ENCODE measurements around the gene RIT2.
A peak's percentile ranks its signal among the peaks of the same experiment; 100 is the strongest.

Gene RIT2

GRCh38 chr18:43092539-43092938 is 22.9 kb downstream of the RIT2 start:
- Histone ChIP-seq H3K9ac (no peak overlapping the region), H3K4me1 (no peaks in the 10 kb centered on the region), H3K36me3 (no peaks in the 10 kb centered on the region), H3K27me3 (no peaks in the 10 kb centered on the region), H4K20me1 (no peaks in the 10 kb centered on the region), H3K4me3 (no peak overlapping the region), H3K9me3 (no peaks in the 10 kb centered on the region), H3K4me2 (no peak overlapping the region), H3K27ac (no peak overlapping the region)
- no peak for TF ChIP-seq Cebpa-rat (IDR thresholded peaks at IDR 0.05)

- Histone ChIP-seq H4K20me1 (no peaks in the 10 kb centered on the region), H3K4me1 (peaks cover 6% of the 10 kb centered on the region; the same call in 1 of the 2 replicates)
- no peak for TF ChIP-seq Cebpa-rat (IDR thresholded peaks at IDR 0.05)
Measured at GRCh38 chr18:43081396-43081795, 34.1 kb downstream of the RIT2 start.

GRCh38 chr18:43080671-43081070 is 34.8 kb downstream of the RIT2 start:
- H3K9me3 ChIP-seq, result no peaks in the 10 kb centered on the region; the same call in 1 of the 2 replicates
- no peak overlapping the region for H3K27ac ChIP-seq
- H3K4me3 ChIP-seq, result no peak overlapping the region
- H3K27me3 ChIP-seq, result no peaks in the 10 kb centered on the region
- no peak overlapping the region for H3K4me2 ChIP-seq
- H3K4me1 ChIP-seq, result peaks cover 6% of the 10 kb centered on the region; the same call in 1 of the 2 replicates
- H3K9ac ChIP-seq, result no peak overlapping the region
- TF ChIP-seq Cebpa-rat (IDR thresholded peaks at IDR 0.05), result no peak
- no peaks in the 10 kb centered on the region for H3K36me3 ChIP-seq
- no peaks in the 10 kb centered on the region for H4K20me1 ChIP-seq

More at GRCh38 chr18:43081396-43081795, 34.1 kb downstream of the RIT2 start:
- H3K36me3 ChIP-seq, result no peaks in the 10 kb centered on the region
- no peaks in the 10 kb centered on the region; the same call in 1 of the 2 replicates for H3K9me3 ChIP-seq
- H3K27me3 ChIP-seq, result no peaks in the 10 kb centered on the region
- H3K4me3 ChIP-seq, result no peak overlapping the region
- peak overlapping the region; percentile 24; the same call in 1 of the 2 replicates for H3K4me2 ChIP-seq
- H3K9ac ChIP-seq, result no peak overlapping the region
- no peak overlapping the region for H3K27ac ChIP-seq

GRCh38 chr18:43079422-43079821 is 36.1 kb downstream of the RIT2 start:
- TF ChIP-seq Cebpa-rat (IDR thresholded peaks at IDR 0.05), result no peak

GRCh38 chr18:43078478-43079092 is 36.9 kb downstream of the RIT2 start:
- no peaks in the 10 kb centered on the region for H4K20me1 ChIP-seq
- no peak overlapping the region for H3K27ac ChIP-seq
- no peaks in the 10 kb centered on the region for H3K36me3 ChIP-seq
- TF ChIP-seq Cebpa-rat (IDR thresholded peaks at IDR 0.05), result no peak
- H3K4me2 ChIP-seq, result no peak overlapping the region
- no peak overlapping the region for H3K9ac ChIP-seq
- peaks cover 6% of the 10 kb centered on the region; the same call in 1 of the 2 replicates for H3K4me1 ChIP-seq
- H3K4me3 ChIP-seq, result no peak overlapping the region
- no peaks in the 10 kb centered on the region for H3K9me3 ChIP-seq
- no peaks in the 10 kb centered on the region for H3K27me3 ChIP-seq

More at GRCh38 chr18:43079422-43079821, 36.1 kb downstream of the RIT2 start:
- Histone ChIP-seq H3K27ac (no peak overlapping the region), H4K20me1 (no peaks in the 10 kb centered on the region), H3K27me3 (no peaks in the 10 kb centered on the region), H3K4me3 (no peak overlapping the region), H3K36me3 (no peaks in the 10 kb centered on the region), H3K4me2 (no peak overlapping the region), H3K9me3 (no peaks in the 10 kb centered on the region; the same call in 1 of the 2 replicates), H3K9ac (no peak overlapping the region), H3K4me1 (peaks cover 6% of the 10 kb centered on the region; the same call in 1 of the 2 replicates)

GRCh38 chr18:43077510-43078308 is 37.8 kb downstream of the RIT2 start:
- H3K9me3 ChIP-seq, result no peaks in the 10 kb centered on the region
- no peak overlapping the region for H3K4me3 ChIP-seq
- no peaks in the 10 kb centered on the region for H3K36me3 ChIP-seq
- no peak overlapping the region for H3K9ac ChIP-seq
- H4K20me1 ChIP-seq, result no peaks in the 10 kb centered on the region
- peaks cover 6% of the 10 kb centered on the region; the same call in 1 of the 2 replicates for H3K4me1 ChIP-seq
- no peak for TF ChIP-seq Cebpa-rat (IDR thresholded peaks at IDR 0.05)
- H3K27me3 ChIP-seq, result no peaks in the 10 kb centered on the region
- no peak overlapping the region for H3K4me2 ChIP-seq
- no peak overlapping the region for H3K27ac ChIP-seq

GRCh38 chr18:43073771-43074170 is 41.7 kb downstream of the RIT2 start:
- H3K36me3 ChIP-seq, result no peaks in the 10 kb centered on the region
- no peak overlapping the region for H3K27ac ChIP-seq
- no peak for TF ChIP-seq Cebpa-rat (IDR thresholded peaks at IDR 0.05)
- no peaks in the 10 kb centered on the region for H4K20me1 ChIP-seq
- no peak overlapping the region for H3K4me3 ChIP-seq
- no peaks in the 10 kb centered on the region for H3K9me3 ChIP-seq
- no peaks in the 10 kb centered on the region for H3K4me1 ChIP-seq
- no peaks in the 10 kb centered on the region for H3K27me3 ChIP-seq
- H3K4me2 ChIP-seq, result no peak overlapping the region
- no peak overlapping the region for H3K9ac ChIP-seq

- no peak overlapping the region for H3K4me2 ChIP-seq
Measured at GRCh38 chr18:43068781-43069180, 46.7 kb downstream of the RIT2 start.

GRCh38 chr18:43067570-43067969 is 47.9 kb downstream of the RIT2 start:
- H3K4me2 ChIP-seq, result no peak overlapping the region
- no peaks in the 10 kb centered on the region for H3K9me3 ChIP-seq
- no peak for TF ChIP-seq Cebpa-rat (IDR thresholded peaks at IDR 0.05)
- H3K4me3 ChIP-seq, result no peak overlapping the region
- H3K27me3 ChIP-seq, result no peaks in the 10 kb centered on the region
- H3K36me3 ChIP-seq, result no peaks in the 10 kb centered on the region
- no peaks in the 10 kb centered on the region for H3K4me1 ChIP-seq
- H3K27ac ChIP-seq, result no peak overlapping the region
- no peaks in the 10 kb centered on the region for H4K20me1 ChIP-seq
- H3K9ac ChIP-seq, result no peak overlapping the region

More at GRCh38 chr18:43068781-43069180, 46.7 kb downstream of the RIT2 start:
- no peak for TF ChIP-seq Cebpa-rat (IDR thresholded peaks at IDR 0.05)
- no peak overlapping the region for H3K27ac ChIP-seq
- H3K4me3 ChIP-seq, result no peak overlapping the region
- no peaks in the 10 kb centered on the region for H3K4me1 ChIP-seq
- H3K27me3 ChIP-seq, result no peaks in the 10 kb centered on the region
- H3K9ac ChIP-seq, result no peak overlapping the region
- H3K36me3 ChIP-seq, result no peaks in the 10 kb centered on the region
- H4K20me1 ChIP-seq, result no peaks in the 10 kb centered on the region
- H3K9me3 ChIP-seq, result no peaks in the 10 kb centered on the region

GRCh38 chr18:43061816-43062215 is 53.7 kb downstream of the RIT2 start:
- H3K27me3 ChIP-seq, result no peaks in the 10 kb centered on the region
- H3K4me3 ChIP-seq, result no peak overlapping the region
- no peak overlapping the region for H3K27ac ChIP-seq
- no peak for TF ChIP-seq Cebpa-rat (IDR thresholded peaks at IDR 0.05)
- no peaks in the 10 kb centered on the region for H3K36me3 ChIP-seq
- 0 out of 2 replicates have a peak, but pooled peaks cover 7% of the 10 kb centered on the region for H3K9me3 ChIP-seq
- H3K9ac ChIP-seq, result no peak overlapping the region
- H3K4me2 ChIP-seq, result no peak overlapping the region
- H4K20me1 ChIP-seq, result no peaks in the 10 kb centered on the region
- H3K4me1 ChIP-seq, result no peaks in the 10 kb centered on the region

All from BLaER1 (cell line).